Thoracic aorta (tissue), 2 donors: ENCODE measurements around the gene UBE2O. TPM values are rescaled to one million over a fixed set of nuclear protein-coding genes. Genes with fewer than 3 reads are reported as not detected.

ENCODE experiments used
- ATAC-seq: fragments of 150-250 bp; one replicate; pipeline ENCODE4 v1.8.0; 2017; ENCODE audit warnings: low read depth; ENCODE audit not compliant: insufficient number of reproducible peaks, low FRiP score
- DNase-seq: peaks from one replicate; pipeline ENCODE4 v3.0.0-alpha.2; 2020; ENCODE audit warnings: low spot score
- H3K27ac ChIP-seq, 2 donors: fragments of 200-600 bp; sonication (generic); 1 replicate in 1 of 2; 2 replicates in 1 of 2; pipeline ENCODE4 v1.5.1; 2016; ENCODE audit warnings: mild to moderate bottlenecking in 2 of 2, moderate library complexity in 2 of 2
- H3K27me3 ChIP-seq: fragments of 200-600 bp; sonication (generic); replicated peaks from 2 replicates; pipeline ENCODE4 v1.6.0; 2016; ENCODE audit warnings: mild to moderate bottlenecking; ENCODE audit not compliant: insufficient read depth
- H3K36me3 ChIP-seq: fragments of 200-600 bp; sonication (generic); one replicate; pipeline ENCODE4 v1.5.1; 2016
- H3K4me1 ChIP-seq, 2 donors: fragments of 200-600 bp; sonication (generic); 1 replicate in 1 of 2; 2 replicates in 1 of 2; pipeline versions ENCODE4 v1.5.1 to v1.6.0; 2016; ENCODE audit warnings: low read depth in 2 of 2, mild to moderate bottlenecking in 1 of 2; ENCODE audit not compliant: control insufficient read depth in 1 of 2
- H3K4me3 ChIP-seq: fragments of 200-600 bp; sonication (generic); 2 replicates; pipeline ENCODE4 v1.5.1; 2016; ENCODE audit warnings: mild to moderate bottlenecking
- H3K9me3 ChIP-seq: fragments of 200-600 bp; sonication (generic); 2 replicates; pipeline ENCODE4 v1.5.1; 2016
- CTCF ChIP-seq: fragments of 200-600 bp; sonication (generic); IDR thresholded peaks from one replicate; pipeline ENCODE4 v1.5.1; 2019; ENCODE audit warnings: antibody characterized with exemption
- total RNA-seq, 2 donors: library from RNA; depleted of rRNA; stranded (reverse); fragments of >200 nt; gene quantifications; one replicate each; pipeline versions ENCODE4 v1.1.0 to v1.2.3, GENCODE V29; 2016

The UBE2O gene
- total RNA-seq, 2 donors from 2014 or later, result 16.4 to 31.1 TPM

- no peaks in the 10 kb centered on the region for H3K9me3 ChIP-seq
- ATAC-seq (peak; percentile 46), DNase-seq (peak; percentile 74)
- TF ChIP-seq CTCF, result peak; percentile 99
- H3K4me3 ChIP-seq, result no peak overlapping the region
- no peaks in the 10 kb centered on the region for H3K4me1 ChIP-seq
- H3K27me3 ChIP-seq, result no peaks in the 10 kb centered on the region
- H3K36me3 ChIP-seq, result peaks cover 48% of the 10 kb centered on the region
- no peak overlapping the region for H3K27ac ChIP-seq
These were observed 55.0 kb downstream of the UBE2O start for GRCh38 chr17:76397687-76398522.

- peaks cover 44% of the 10 kb centered on the region for H3K36me3 ChIP-seq
These were observed 55.8 kb downstream of the UBE2O start for GRCh38 chr17:76397184-76397583.

GRCh38 chr17:76395980-76396379, 57.0 kb downstream of the UBE2O start:
- Histone ChIP-seq H3K4me1 (no peaks in the 10 kb centered on the region), H3K27me3 (no peaks in the 10 kb centered on the region), H3K36me3 (peaks cover 38% of the 10 kb centered on the region), H3K4me3 (no peak overlapping the region), H3K27ac (no peak overlapping the region), H3K9me3 (no peaks in the 10 kb centered on the region)
- no peak for TF ChIP-seq CTCF
- ATAC-seq (no peak), DNase-seq (no peak)

More at GRCh38 chr17:76397184-76397583, 55.8 kb downstream of the UBE2O start:
- TF ChIP-seq CTCF, result no peak
- Histone ChIP-seq H3K9me3 (no peaks in the 10 kb centered on the region), H3K4me1 (no peaks in the 10 kb centered on the region), H3K4me3 (no peak overlapping the region), H3K27ac (no peak overlapping the region), H3K27me3 (no peaks in the 10 kb centered on the region)
- ATAC-seq, result no peak
- no peak for DNase-seq

GRCh38 chr17:76394166-76394565, 58.8 kb downstream of the UBE2O start:
- ATAC-seq (no peak), DNase-seq (no peak)
- H3K27ac ChIP-seq, result no peak overlapping the region
- peaks cover 27% of the 10 kb centered on the region for H3K36me3 ChIP-seq
- no peaks in the 10 kb centered on the region for H3K4me1 ChIP-seq
- no peak for TF ChIP-seq CTCF
- no peaks in the 10 kb centered on the region for H3K9me3 ChIP-seq
- H3K27me3 ChIP-seq, result no peaks in the 10 kb centered on the region
- H3K4me3 ChIP-seq, result no peak overlapping the region

- no peak for TF ChIP-seq CTCF
- ATAC-seq, result no peak
- Histone ChIP-seq H3K27ac (no peak overlapping the region), H3K9me3 (no peaks in the 10 kb centered on the region), H3K4me3 (no peak overlapping the region), H3K4me1 (peaks cover 0 to 4% of the 10 kb centered on the region in 2 donors), H3K36me3 (peaks cover 14% of the 10 kb centered on the region), H3K27me3 (no peaks in the 10 kb centered on the region)
- DNase-seq, result no peak
These were observed 61.7 kb downstream of the UBE2O start for GRCh38 chr17:76391200-76391715.
